Spleen (tissue), 11 donors: Measurements from ENCODE around the gene CD1C. TPM values are rescaled to one million over a fixed set of nuclear protein-coding genes. Genes with fewer than 3 reads are reported as not detected.

ENCODE experiments used
- DNase-seq: peaks from one replicate; pipeline ENCODE4 v3.0.0-alpha.2; 2020
- H3K27ac ChIP-seq, 8 donors: fragments of 200-600 bp; sonication (generic) in 7 of 8; 1 replicate in 4 of 8; 2 replicates in 4 of 8; pipeline versions ENCODE4 v1.5.0 to v1.8.0; 2016 to 2021; ENCODE audit warnings: inconsistent platforms in 4 of 8, mild to moderate bottlenecking in 4 of 8, moderate library complexity in 1 of 8
- H3K27me3 ChIP-seq, 7 donors: fragments of 200-600 bp; sonication (generic) in 6 of 7; replicated peaks in 1 of 7; 1 replicate in 4 of 7; 2 replicates in 3 of 7; pipeline versions ENCODE4 v1.5.0 to v1.8.0; 2016 to 2021; ENCODE audit warnings: inconsistent platforms in 3 of 7, mild to moderate bottlenecking in 1 of 7
- H3K36me3 ChIP-seq, 6 donors: fragments of 200-600 bp; sonication (generic) in 5 of 6; 1 replicate in 4 of 6; 2 replicates in 2 of 6; pipeline versions ENCODE4 v1.5.0 to v1.8.0; 2016 to 2021; ENCODE audit warnings: inconsistent platforms in 2 of 6
- H3K4me1 ChIP-seq, 6 donors: fragments of 200-600 bp; sonication (generic) in 5 of 6; 1 replicate in 3 of 6; 2 replicates in 3 of 6; pipeline versions ENCODE4 v1.5.0 to v1.8.0; 2016 to 2021; ENCODE audit warnings: inconsistent platforms in 3 of 6
- H3K4me3 ChIP-seq, 8 donors: fragments of 200-600 bp; sonication (generic) in 7 of 8; 1 replicate in 4 of 8; 2 replicates in 4 of 8; pipeline versions ENCODE4 v1.5.0 to v1.8.0; 2016 to 2021; ENCODE audit warnings: inconsistent platforms in 4 of 8, mild to moderate bottlenecking in 4 of 8, moderate library complexity in 2 of 8
- H3K9me3 ChIP-seq, 8 donors: fragments of 200-600 bp; sonication (generic) in 7 of 8; 1 replicate in 4 of 8; 2 replicates in 4 of 8; pipeline versions ENCODE4 v1.5.0 to v1.8.0; 2016 to 2021; ENCODE audit warnings: inconsistent platforms in 4 of 8
- CTCF ChIP-seq, 11 experiments: fragments of 200-600 bp in 7 of 11; fragments of 450-650 bp in 4 of 11; sonication (generic) in 4 of 11; IDR thresholded peaks in 8 of 11; conservative IDR thresholded peaks in 3 of 11; 1 replicate in 7 of 11; 2 replicates in 4 of 11; pipeline versions ENCODE4 v1.4.0 to v1.8.0; 2016 to 2021; ENCODE audit warnings: antibody characterized with exemption in 11 of 11, inconsistent platforms in 4 of 11, mild to moderate bottlenecking in 1 of 11
- POLR2A ChIP-seq, 3 donors: fragments of 450-650 bp; IDR thresholded peaks; one replicate each; pipeline ENCODE4 v1.5.1; 2017; ENCODE audit warnings: antibody characterized with exemption in 3 of 3, mild to moderate bottlenecking in 1 of 3
- POLR2AphosphoS5 ChIP-seq, 3 donors: sonication (generic); formaldehyde crosslinking; IDR thresholded peaks; one replicate each; pipeline ENCODE4 v1.5.1; 2017; ENCODE audit warnings: antibody characterized with exemption in 3 of 3
- WGBS, 5 donors: extraction: QIAGEN DNeasy Blood & Tissue Kit in 3 of 5; methylation state at CpG; one replicate each; pipeline versions ENCODE4 v1.1.5 to v1.1.7; 2013 to 2018; 5-methylcytosine and 5-hydroxymethylcytosine counted together
- intact Hi-C: fragments of 100-400 bp; cut with DNase I; formaldehyde crosslinking; loops from one replicate; pipeline ENCODE4 v1.15.0; 2023; ENCODE audit warnings: low total_unique reads
- polyA plus RNA-seq, 3 donors: library from polyadenylated mRNA; stranded (reverse); fragments of 200-250 nt; gene quantifications; one replicate each; pipeline ENCODE4 v1.2.1, GENCODE V29; 2013
- total RNA-seq, 7 donors: library from RNA; depleted of rRNA in 3 of 7; stranded (reverse); fragments of >200 nt in 3 of 7; fragmentation: NEBNext Ultra II Directional in 4 of 7; extraction: Animal tissue kit (Norgen Biotek cat#: 25700) in 4 of 7; gene quantifications; one replicate each; pipeline versions ENCODE4 v1.1.0 to v1.2.1, GENCODE V29; 2016 to 2021
- donor health status: healthy with polysubstance abuse.
- donor health status: DM: no; HTN: no; CAD: no; lungs with moderate emphysema.
- donor health status: DM: no; HTN: no; CAD: no.
- donor health status: Bipolar disorder and iron deficiency.
- donor health status: healthy.
- donor health status: DM: no; HTN: no; CAD: no.
- donor health status: DM: yes; HTN: yes; CAD: no.

Gene CD1C
- total and polyA plus RNA-seq, 10 donors = 15.0 to 85.3 (median 26.0) TPM

GRCh38 chr1:158295791-158296190, 6.1 kb downstream of the CD1C start:
- H3K9me3 ChIP-seq = peaks cover 0 to 34% (median 23%) of the 10 kb centered on the region in 8 donors
- H3K4me3 ChIP-seq = no peak overlapping the region
- no peaks in the 10 kb centered on the region for H3K36me3 ChIP-seq
- DNase-seq = no peak
- WGBS, 5 donors = 90 to 100% (median 94%) methylated on average over 2 of the region's 2 CpGs
- no peak overlapping the region for H3K27ac ChIP-seq
- peaks cover 0 to 19% (median 7%) of the 10 kb centered on the region in 6 donors for H3K4me1 ChIP-seq
- no peaks in the 10 kb centered on the region for H3K27me3 ChIP-seq
- intact Hi-C loops = no loop called here
- no peak for TF ChIP-seq POLR2A (IDR thresholded peaks at IDR 0.05)
- TF ChIP-seq POLR2AphosphoS5 (IDR thresholded peaks at IDR 0.05) = no peak
- TF ChIP-seq CTCF (IDR thresholded peaks at IDR 0.05 in 8 of 11, conservative IDR thresholded peaks at IDR 0.05 in 3 of 11) = no peak

- DNase-seq = no peak
- TF ChIP-seq POLR2A (IDR thresholded peaks at IDR 0.05) (no peak), CTCF (IDR thresholded peaks at IDR 0.05 in 8 of 11, conservative IDR thresholded peaks at IDR 0.05 in 3 of 11) (no peak), POLR2AphosphoS5 (IDR thresholded peaks at IDR 0.05) (no peak)
- Histone ChIP-seq H3K9me3 (peaks cover 0 to 36% (median 17%) of the 10 kb centered on the region in 8 donors), H3K36me3 (no peaks in the 10 kb centered on the region), H3K4me3 (no peak overlapping the region), H3K4me1 (no peaks in the 10 kb centered on the region), H3K27me3 (no peaks in the 10 kb centered on the region), H3K27ac (no peak overlapping the region)
- intact Hi-C loops = no loop called here
- 67 to 81% (median 73%) methylated on average over 1 of the region's 1 CpG for WGBS, 5 donors
Measured at GRCh38 chr1:158310623-158311022, 20.9 kb downstream of the CD1C start.

GRCh38 chr1:158311066-158311465, 21.3 kb downstream of the CD1C start:
- Histone ChIP-seq H3K27me3 (no peaks in the 10 kb centered on the region), H3K4me3 (no peak overlapping the region), H3K9me3 (peaks cover 0 to 39% (median 17%) of the 10 kb centered on the region in 8 donors), H3K36me3 (no peaks in the 10 kb centered on the region), H3K4me1 (no peaks in the 10 kb centered on the region), H3K27ac (no peak overlapping the region)
- intact Hi-C loops = no loop called here
- TF ChIP-seq POLR2AphosphoS5 (IDR thresholded peaks at IDR 0.05) (no peak), CTCF (IDR thresholded peaks at IDR 0.05 in 8 of 11, conservative IDR thresholded peaks at IDR 0.05 in 3 of 11) (no peak), POLR2A (IDR thresholded peaks at IDR 0.05) (no peak)
- WGBS, 5 donors = 63 to 85% (median 67%) methylated on average over 2 of the region's 2 CpGs
- no peak for DNase-seq

GRCh38 chr1:158323866-158324265, 34.1 kb downstream of the CD1C start:
- DNase-seq = no peak
- intact Hi-C loops = no loop called here
- H3K36me3 ChIP-seq = no peaks in the 10 kb centered on the region
- H3K4me1 ChIP-seq = peaks cover 0 to 15% (median 0%) of the 10 kb centered on the region in 6 donors
- H3K27ac ChIP-seq = no peak overlapping the region
- TF ChIP-seq POLR2A (IDR thresholded peaks at IDR 0.05) (no peak), POLR2AphosphoS5 (IDR thresholded peaks at IDR 0.05) (no peak), CTCF (IDR thresholded peaks at IDR 0.05 in 8 of 11, conservative IDR thresholded peaks at IDR 0.05 in 3 of 11) (no peak)
- peaks cover 0 to 19% (median 10%) of the 10 kb centered on the region in 8 donors for H3K9me3 ChIP-seq
- 57 to 92% (median 77%) methylated on average over 1 of the region's 1 CpG for WGBS, 5 donors
- no peaks in the 10 kb centered on the region for H3K27me3 ChIP-seq
- H3K4me3 ChIP-seq = no peak overlapping the region
